GM21381 (cell line): ENCODE measurements around the gene FGFR3.

Experiments used
- ATAC-seq: cut with Tn5 transposase; IDR thresholded peaks from one replicate; pipeline ENCODE4 v1.9.1; 2021; ENCODE audit warnings: mild to moderate bottlenecking, moderate library complexity; ENCODE audit not compliant: unreplicated experiment

The FGFR3 gene

GRCh38 chr4:1801286-1801958, 8.3 kb downstream of the FGFR3 start:
- no peak for ATAC-seq

DNA sequence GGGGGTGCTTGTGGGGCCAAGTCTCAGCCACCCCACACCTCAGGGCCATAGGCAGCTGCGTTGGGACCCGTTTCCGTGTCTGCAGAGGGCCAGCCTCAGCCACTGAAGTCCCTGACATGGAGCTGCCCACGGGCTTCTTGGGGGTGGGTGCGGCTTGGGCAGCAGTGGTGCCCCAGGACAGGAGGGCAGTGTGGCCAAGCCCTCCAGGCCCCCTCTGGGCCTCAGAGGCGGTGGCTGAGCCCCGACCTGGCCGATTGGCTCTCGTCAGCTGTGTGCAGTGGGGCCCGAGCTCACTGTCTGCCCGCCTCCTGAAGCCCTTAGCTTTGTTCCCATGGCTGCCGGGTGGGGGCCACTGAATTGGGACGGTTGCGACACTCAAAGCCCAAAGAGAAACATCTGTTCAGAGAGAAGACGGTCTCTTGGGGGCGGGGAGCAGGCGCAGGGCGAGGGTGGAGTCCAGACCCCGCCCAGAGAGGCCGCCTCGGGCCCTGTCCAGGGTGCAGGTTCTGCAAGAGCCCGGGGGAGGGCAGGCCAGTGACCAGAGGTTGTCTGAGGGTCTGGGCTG, 9.1 kb downstream of the FGFR3 start:
- ATAC-seq, result no peak

DNA sequence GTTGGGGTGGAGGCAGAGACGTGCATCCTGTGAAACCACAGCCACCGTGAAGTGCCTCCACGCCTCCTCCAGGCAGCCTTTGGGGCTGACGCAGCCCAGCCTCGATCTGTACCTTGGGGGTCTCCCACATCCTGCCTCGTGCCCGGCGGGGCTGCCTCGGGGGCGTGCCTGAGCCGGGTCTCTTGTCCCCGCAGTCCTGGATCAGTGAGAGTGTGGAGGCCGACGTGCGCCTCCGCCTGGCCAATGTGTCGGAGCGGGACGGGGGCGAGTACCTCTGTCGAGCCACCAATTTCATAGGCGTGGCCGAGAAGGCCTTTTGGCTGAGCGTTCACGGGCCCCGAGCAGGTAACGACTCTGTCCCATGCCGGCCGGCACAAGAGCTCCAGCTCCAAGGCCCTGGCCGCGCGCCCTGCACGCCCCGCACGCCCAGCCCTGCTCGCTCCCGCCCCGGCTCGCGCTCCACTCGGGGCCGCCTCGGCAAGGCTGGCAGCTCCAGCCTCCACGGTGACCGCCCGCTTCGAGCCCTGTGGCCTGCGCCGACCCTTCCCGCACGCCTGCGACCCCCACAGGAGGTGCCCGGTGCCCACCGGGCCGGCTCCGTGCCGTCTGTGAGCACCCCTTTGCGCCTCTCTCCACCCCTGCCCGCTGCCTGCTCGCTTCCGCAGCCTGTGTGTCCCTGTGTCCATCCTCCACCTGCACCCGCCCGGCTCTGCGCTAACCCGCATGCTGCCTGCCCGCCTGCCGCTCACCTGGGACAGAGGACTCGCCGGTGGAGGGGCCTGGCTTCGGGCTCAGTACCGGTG, 9.8 kb downstream of the FGFR3 start:
- ATAC-seq, result no peak

- no peak for ATAC-seq
Observed at GRCh38 chr4:1803523-1804423, 10.7 kb downstream of the FGFR3 start.

DNA sequence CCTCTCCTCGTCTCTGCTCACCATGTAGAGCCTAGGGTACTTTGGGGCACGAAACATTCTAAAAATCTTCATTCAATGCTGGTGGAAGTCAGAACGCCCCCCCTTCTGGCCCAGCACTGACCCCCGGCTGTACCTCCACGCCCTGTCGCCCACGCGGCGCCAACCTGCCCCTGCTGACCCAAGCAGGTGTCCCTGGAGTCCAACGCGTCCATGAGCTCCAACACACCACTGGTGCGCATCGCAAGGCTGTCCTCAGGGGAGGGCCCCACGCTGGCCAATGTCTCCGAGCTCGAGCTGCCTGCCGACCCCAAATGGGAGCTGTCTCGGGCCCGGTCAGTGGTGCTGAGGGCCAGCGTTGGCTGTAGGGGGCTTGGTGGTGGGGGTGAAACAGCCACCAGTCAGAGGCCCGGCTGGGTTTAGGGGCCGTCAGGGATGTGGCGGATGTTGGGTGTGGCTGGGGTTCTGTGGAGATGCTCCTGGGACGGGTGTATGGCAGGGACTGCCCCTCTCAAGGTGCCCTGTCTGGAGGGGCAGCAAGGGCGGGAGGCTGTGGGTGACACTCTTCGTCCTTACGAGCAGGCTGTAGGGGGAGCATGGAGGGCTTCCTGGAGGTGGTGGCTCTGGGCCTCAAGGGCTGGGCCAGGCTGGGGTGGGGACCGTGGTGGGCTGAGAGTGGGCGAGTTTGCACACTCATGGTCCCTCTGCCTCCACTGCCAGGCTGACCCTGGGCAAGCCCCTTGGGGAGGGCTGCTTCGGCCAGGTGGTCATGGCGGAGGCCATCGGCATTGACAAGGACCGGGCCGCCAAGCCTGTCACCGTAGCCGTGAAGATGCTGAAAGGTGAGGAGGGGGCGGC, 11.8 kb downstream of the FGFR3 start:
- no peak for ATAC-seq

DNA sequence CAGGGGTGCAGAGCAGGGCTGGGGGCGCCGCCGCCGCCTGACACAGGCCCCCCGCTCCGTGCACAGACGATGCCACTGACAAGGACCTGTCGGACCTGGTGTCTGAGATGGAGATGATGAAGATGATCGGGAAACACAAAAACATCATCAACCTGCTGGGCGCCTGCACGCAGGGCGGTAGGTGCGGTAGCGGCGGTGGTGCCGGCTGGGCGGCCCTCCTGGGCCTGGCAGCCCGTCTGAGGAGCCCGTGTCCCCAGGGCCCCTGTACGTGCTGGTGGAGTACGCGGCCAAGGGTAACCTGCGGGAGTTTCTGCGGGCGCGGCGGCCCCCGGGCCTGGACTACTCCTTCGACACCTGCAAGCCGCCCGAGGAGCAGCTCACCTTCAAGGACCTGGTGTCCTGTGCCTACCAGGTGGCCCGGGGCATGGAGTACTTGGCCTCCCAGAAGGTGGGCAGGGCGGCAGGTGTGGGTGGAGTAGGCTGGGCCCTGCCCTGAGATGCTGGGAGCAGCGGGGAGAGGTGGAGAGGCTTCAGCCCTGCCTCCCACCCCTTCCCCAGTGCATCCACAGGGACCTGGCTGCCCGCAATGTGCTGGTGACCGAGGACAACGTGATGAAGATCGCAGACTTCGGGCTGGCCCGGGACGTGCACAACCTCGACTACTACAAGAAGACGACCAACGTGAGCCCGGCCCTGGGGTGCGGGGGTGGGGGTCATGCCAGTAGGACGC, 12.6 kb downstream of the FGFR3 start:
- ATAC-seq, result no peak

GRCh38 chr4:1806223-1806564, 13.1 kb downstream of the FGFR3 start:
- no peak for ATAC-seq

- no peak for ATAC-seq
Observed at GRCh38 chr4:1806596-1807331, 13.7 kb downstream of the FGFR3 start.

- no peak for ATAC-seq
Observed at GRCh38 chr4:1807332-1807777, 14.3 kb downstream of the FGFR3 start.

DNA sequence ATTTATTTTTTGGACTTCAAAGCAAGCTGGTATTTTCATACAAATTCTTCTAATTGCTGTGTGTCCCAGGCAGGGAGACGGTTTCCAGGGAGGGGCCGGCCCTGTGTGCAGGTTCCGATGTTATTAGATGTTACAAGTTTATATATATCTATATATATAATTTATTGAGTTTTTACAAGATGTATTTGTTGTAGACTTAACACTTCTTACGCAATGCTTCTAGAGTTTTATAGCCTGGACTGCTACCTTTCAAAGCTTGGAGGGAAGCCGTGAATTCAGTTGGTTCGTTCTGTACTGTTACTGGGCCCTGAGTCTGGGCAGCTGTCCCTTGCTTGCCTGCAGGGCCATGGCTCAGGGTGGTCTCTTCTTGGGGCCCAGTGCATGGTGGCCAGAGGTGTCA, 15.3 kb downstream of the FGFR3 start:
- no peak for ATAC-seq

DNA sequence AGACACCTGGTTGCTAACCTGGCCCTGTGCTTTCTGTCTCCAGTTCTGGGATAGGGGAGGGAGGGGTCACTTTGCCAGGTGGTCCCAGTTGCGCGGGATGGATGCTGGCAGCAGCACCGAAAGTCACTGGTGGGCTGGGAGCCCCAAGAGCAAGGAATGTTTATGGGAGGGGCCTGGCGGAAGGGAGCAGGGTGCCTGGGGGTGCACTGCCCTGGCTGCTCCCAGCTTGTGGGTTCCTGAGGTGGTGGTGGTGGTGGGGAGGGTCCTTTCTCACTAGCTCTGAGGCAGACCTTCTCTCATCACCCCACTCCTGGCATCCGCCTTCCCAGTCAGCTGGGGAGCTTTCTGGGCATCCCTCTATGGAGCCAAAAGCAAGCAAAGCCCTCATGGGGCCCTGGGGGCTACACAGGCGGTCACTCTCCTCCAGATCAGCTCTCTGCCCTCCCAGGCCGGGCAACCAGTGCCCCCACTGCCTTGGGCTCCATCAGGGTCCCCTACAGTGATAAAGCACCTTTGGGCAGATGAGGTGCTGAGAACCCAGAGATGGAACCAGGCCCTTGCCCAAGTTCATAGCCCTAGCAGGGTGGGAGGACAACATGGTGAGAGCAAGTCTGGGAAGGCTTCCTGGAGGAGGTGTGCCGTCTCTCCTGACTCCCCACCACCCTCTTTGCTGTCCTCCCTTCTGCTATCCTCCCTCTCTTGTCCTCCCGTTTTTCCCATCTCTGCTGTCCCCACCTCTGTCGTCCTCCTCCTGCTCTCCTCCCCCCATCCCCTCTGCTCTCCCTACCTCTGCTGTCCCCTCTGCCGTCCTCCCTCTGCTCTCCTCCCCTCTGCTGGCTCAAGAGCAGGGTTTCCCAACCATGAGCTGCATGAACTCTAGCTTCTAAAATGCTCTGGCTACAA, 16.0 kb downstream of the FGFR3 start:
- no peak for ATAC-seq

- no peak for ATAC-seq
Observed at GRCh38 chr4:1809754-1810502, 16.8 kb downstream of the FGFR3 start.

DNA sequence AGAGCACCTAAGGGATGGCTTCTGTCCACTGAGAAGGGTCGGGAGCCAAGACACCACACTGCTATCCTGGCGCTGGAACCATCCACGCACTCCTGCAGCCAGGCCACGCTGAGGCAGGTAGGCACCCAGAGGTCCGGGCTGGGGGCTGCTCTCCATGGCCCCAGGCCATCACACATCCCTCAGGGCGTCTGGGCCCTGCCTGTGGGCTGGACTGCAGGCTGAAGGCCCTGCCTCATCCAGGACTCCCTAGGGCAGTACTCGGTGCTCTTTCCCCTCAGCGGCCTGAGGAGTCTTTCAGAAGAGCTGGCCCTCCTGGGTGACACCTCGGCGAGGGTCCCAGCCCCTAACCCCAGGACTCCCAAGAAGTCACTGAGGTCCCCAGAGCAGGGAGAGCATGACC, 17.7 kb downstream of the FGFR3 start:
- no peak for ATAC-seq

GRCh38 chr4:1812720-1813119, 19.6 kb downstream of the FGFR3 start:
- ATAC-seq, result no peak

- no peak for ATAC-seq
Observed at GRCh38 chr4:1813231-1813630, 20.1 kb downstream of the FGFR3 start.

DNA sequence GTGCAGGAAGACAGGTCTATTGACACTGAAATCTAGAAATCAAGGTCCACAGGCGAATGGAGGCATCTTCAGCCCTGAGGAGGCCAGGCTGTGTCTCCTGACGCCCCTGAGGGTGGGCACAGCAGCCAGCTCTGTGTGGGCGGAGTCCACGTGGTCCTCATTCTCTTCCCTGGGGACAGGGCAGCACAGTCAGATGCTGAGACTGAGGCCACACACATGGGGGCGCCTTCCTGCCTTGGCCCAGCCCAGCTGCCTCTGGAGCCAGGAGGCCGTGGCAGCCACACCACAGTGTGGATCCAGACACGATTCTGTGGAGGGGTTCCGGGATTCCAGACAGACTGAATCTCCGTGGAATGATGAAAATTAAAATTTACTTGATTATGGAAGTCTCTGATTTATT, 20.8 kb downstream of the FGFR3 start:
- ATAC-seq, result no peak

DNA sequence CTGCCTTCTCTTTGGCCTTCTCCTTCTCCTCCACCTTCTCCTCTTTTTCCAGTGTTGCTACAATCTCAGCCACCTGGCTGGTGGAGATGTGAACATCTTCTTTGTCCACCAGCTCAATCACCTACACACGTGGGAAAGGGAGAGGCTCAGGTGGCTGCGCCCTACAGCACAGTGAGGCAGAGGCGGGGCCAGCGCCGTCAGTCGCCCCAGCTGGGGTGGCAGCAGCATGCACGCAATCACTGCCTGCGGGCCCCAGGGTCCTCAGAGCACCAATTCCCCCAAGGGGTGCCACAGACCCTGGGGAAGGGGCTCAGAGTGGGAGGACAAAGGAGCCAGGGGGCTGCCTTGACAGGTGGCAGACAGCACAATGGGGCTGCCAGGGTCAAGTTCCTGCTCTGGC, 21.4 kb downstream of the FGFR3 start:
- ATAC-seq, result no peak
